GM12873 (cell line): ENCODE results near the gene HRH3.

Experiments used
- CTCF ChIP-seq: IDR thresholded peaks from 2 replicates; pipeline ENCODE4 v1.5.1; 2012; ENCODE audit warnings: low read depth, mild to moderate bottlenecking, moderate library complexity, low read length, control low read depth; ENCODE audit not compliant: insufficient read depth; ENCODE audit errors: missing control alignments

The HRH3 gene

GRCh38 chr20:62168890-62169435 lies 51.1 kb downstream of the HRH3 start:
- no peak for TF ChIP-seq CTCF

- TF ChIP-seq CTCF: no peak
These were observed 52.0 kb downstream of the HRH3 start for GRCh38 chr20:62168061-62168460.

GRCh38 chr20:62167474-62167873 lies 52.6 kb downstream of the HRH3 start:
- no peak for TF ChIP-seq CTCF

- no peak for TF ChIP-seq CTCF
These were observed 54.2 kb downstream of the HRH3 start for GRCh38 chr20:62165762-62166399.
